Midbrain (tissue), 1 donor: ENCODE measurements around the gene SSH3.

Experiments used
- DNase-seq: peaks from one replicate; lab custom pipeline; 2025; lab: John Stamatoyannopoulos, UW

The SSH3 gene, protein sequence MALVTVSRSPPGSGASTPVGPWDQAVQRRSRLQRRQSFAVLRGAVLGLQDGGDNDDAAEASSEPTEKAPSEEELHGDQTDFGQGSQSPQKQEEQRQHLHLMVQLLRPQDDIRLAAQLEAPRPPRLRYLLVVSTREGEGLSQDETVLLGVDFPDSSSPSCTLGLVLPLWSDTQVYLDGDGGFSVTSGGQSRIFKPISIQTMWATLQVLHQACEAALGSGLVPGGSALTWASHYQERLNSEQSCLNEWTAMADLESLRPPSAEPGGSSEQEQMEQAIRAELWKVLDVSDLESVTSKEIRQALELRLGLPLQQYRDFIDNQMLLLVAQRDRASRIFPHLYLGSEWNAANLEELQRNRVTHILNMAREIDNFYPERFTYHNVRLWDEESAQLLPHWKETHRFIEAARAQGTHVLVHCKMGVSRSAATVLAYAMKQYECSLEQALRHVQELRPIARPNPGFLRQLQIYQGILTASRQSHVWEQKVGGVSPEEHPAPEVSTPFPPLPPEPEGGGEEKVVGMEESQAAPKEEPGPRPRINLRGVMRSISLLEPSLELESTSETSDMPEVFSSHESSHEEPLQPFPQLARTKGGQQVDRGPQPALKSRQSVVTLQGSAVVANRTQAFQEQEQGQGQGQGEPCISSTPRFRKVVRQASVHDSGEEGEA

DNA sequence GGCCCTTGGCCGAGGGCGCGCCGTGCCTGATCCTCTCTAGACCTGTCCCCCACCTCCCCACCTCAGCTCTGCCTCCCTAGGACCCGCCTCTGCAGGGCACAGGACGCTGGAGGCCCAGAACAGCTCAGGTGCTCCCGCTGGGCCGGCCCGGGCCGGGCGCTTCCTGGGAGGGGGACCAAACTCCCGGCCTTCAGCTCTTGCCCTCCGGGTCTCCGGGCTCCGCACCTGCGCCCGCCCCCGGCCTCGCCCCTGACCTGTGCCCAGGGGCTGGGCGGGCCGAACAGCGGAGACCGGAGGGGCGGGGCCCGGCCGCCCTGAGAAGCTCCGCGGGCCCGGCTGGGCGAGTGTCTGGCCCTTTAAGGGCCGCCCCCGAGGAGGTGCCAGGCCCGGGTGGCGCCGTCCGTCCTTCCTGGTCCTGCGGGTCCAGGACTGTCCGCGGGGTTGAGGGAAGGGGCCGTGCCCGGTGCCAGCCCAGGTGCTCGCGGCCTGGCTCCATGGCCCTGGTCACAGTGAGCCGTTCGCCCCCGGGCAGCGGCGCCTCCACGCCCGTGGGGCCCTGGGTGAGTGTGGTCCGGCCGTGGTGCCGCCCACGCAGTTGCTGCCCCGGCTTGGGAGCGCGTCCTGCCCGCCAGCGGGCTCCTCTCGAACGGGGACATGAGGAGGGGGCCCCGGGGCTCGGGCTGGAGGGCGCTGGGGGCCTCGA lies at the start of gene SSH3:
TSS of gene SSH3 (plus strand) at position 399 of the 703 bp plus-strand sequence. CDS start at position 495, 96 bp downstream.
- DNase-seq: peak; percentile 70

DNA sequence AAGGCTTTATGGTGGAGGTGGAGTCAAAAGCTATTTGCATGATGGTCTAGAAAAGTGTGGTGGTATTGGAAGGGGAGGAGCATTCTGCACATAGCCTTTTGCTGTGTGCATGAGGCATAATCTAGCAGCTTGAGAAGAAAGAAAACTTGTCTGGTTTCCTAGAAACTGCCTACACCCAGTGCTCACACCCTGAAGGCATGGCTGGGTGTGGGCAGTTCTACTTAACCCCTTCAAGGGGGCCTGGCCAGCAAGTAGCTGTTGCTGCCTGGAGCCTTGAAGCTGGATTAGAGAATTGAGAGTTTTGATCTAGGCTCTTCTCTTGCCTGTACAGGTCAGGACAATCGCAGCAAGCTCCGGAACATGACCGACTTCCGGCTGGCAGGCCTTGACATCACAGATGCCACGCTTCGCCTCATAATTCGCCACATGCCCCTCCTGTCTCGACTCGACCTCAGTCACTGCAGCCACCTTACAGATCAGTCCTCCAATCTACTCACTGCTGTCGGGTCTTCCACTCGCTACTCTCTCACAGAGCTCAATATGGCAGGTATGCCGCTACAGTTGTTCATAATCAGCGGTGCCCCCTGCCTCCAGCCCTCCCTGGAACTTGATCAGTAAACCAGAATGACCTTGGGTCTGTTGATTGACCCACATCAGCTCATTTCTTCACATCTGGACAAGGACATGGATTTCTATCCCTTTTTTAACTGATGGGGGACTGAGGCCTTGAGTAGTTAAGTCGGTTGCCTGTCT lies 49.3 kb upstream of the SSH3 start:
- DNase-seq: no peak

DNA sequence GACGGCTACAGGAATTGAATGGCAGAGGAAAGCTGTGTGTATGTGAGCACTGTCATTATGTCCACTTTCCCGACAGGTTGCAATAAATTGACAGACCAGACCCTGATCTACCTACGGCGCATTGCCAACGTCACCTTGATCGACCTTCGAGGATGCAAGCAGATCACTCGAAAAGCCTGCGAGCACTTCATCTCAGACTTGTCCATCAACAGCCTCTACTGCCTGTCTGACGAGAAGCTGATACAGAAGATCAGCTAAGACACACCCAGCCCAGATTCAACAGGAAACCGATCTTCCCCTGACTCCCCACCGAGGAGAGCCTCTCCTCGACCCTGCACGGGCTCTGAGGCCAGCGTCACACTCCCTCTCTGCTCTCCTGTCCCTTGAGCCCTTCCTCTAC lies 48.5 kb upstream of the SSH3 start:
- no peak for DNase-seq

DNA sequence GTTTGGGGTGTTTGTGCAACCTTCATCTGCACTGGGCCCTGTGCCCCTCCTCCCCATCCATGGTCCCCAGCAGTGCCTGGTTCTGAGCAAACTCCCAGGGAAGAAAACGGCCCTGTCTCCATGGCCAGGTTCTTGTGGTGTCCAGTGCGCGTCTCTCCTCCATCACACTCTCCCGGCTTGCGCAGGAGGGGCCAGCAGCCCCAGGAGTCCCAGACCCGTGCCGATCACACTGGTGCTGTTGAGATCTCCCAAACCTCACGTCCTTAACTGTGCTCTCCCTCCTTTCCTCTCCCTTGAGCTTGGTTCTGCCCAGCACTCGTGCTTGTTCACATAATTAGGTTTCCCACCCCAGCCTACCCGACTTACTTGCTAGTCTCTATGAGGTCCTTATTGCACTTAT lies 48.0 kb upstream of the SSH3 start:
- no peak for DNase-seq

DNA sequence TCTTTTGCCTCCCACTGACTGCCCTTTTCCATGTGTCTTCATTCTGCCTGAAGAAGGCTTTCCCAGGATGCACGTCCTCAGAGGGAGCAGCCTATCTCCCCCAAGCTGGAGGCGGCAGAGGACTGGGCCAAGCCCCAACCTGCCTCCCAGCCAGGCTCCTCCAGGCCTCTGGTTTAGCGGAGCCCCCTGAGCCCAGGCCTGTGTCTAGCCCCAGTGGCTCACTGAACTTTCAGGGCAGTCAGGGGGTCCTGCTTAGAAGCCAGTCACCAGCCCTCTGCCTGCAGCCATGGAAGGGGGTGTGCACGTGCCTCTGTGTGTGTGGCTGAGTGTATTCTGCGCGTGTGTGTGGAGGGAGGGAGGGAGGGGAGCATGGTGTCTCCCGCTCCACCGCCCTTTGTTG lies 47.5 kb upstream of the SSH3 start:
- no peak for DNase-seq

DNA sequence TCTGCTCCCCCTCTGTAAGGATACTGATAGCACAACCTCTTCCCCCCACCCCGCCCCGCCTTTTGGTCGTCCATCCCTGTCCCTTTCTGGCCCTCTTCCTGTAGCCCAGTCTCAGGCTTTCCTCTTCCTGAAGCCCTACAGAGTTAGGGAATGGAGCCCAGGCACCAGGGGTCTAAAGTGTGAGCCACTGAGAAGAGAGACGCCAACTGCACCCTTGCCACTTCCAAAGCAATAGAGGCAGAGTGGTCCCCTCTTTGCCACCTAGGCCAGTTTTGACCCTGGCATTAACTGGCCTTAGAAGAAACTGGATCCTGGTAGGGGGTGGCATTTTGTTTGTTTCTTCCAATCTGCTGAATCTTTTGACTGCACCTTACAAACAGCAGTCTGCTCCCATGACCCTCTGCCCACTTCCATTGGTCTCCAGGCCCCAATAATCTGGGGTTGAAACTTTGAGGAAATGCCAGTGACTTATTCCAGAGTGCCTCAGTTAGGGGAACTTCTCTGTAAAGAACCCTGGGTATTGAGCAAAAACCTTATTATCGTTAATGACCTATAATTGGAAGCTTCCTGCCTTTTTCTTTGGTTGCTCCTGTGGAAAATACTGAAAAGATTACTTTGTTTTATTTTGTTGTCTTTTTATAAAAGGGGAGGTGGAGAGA lies 46.7 kb upstream of the SSH3 start:
- no peak for DNase-seq

DNA sequence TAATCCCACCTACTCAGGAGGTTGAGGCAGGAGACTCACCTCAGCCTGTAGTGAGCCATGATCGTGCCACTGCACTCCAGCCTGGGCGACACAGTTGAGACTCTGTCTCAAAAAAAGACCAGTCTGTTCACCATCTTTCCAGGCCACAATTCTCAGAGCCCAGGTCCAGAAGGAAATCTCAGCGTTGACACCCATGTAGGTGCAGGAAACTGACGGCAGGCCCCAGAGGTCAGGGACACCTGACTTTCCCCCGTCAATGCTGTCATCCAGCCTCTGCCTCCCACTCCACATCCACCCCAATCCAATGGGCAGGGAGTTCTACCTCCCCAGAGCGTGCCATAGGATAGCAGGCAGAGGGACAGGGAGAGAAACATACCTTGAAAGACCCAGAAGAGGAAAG lies 42.9 kb upstream of the SSH3 start:
- DNase-seq: no peak

DNA sequence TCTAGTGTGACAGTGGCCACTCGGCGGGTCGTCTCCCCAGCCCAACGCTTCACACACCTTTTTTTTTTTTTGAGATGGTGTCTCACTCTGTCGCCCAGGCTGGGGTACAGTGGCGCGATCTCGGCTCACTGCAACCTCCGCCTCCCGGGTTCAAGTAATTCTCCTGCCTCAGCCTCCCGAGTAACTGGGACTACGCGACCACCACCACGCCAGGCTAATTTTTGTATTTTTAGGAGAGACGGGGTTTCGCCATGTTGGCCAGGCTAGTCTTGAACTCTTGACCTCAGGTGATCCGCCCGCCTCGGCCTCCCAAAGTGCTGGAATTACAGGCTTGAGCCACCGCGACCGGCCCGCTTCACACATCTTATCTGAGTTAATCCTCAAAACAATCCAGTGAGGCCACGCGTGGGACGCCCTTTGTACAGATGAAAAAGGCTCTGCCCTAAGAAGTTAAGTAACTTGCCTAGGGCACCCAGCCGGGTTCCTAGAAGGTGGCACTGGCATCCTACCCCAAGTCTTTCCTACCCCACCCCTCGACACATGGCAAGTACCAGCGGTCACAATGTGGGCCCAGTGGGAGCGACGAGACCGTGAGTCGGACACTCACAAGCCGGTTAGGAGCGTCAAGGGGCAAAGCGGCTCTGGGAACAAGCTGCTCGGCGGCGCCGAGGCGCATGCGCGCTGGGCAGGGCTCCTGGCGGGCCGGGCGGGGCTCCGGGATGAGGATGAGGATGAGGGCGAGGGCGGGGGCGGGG lies 42.3 kb upstream of the SSH3 start:
- DNase-seq: peak; percentile 53

DNA sequence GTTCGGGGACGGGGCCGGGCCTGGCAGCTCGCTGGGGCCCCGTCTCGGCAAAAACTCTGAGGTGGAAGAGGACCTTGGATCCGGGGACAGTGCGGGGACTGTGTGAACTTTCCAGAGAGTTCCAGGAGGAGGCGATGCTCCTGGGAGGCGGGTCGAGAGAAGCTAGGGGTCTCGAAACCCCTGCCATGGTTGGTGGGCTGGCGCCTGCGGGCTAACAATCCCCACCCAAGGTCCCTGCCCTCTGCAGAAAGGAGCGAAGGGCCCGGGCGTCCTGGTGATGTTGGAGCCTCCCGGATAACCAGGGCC lies 41.7 kb upstream of the SSH3 start:
- no peak for DNase-seq

DNA sequence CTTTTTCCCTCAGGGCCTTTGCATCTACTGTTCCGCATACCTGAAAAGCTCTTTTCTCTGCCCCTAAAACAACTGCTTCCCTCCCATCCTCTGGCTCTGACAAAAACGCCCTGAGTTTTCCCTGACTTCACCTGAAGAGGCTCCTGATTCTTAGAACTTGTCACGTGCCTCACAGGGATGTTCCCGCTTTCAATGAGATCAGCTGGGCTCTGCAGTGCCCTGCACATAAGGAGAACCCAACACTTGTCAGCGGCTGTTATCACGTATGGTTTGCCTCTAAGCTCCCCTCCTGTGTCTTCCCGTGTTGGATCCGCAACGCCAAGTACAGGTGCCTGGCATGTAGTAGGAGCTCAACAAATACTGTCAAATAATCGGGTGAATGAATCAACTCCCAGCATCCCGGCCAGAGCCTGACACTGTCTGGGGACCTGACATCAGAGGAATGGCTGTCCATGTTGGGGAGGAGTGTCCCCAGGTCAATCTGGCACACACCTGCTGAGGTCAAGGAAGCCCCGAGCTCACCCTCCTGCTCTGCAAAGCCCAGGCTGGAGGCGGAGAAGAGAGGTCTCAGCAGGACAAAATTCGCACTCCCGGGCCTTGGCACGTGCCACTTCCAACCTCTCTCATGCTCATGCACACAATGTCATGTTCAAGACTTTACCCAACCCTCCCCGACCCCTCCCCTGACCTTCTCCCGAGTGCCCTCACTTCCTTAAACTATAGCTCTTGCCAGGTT lies 41.2 kb upstream of the SSH3 start:
- no peak for DNase-seq

DNA sequence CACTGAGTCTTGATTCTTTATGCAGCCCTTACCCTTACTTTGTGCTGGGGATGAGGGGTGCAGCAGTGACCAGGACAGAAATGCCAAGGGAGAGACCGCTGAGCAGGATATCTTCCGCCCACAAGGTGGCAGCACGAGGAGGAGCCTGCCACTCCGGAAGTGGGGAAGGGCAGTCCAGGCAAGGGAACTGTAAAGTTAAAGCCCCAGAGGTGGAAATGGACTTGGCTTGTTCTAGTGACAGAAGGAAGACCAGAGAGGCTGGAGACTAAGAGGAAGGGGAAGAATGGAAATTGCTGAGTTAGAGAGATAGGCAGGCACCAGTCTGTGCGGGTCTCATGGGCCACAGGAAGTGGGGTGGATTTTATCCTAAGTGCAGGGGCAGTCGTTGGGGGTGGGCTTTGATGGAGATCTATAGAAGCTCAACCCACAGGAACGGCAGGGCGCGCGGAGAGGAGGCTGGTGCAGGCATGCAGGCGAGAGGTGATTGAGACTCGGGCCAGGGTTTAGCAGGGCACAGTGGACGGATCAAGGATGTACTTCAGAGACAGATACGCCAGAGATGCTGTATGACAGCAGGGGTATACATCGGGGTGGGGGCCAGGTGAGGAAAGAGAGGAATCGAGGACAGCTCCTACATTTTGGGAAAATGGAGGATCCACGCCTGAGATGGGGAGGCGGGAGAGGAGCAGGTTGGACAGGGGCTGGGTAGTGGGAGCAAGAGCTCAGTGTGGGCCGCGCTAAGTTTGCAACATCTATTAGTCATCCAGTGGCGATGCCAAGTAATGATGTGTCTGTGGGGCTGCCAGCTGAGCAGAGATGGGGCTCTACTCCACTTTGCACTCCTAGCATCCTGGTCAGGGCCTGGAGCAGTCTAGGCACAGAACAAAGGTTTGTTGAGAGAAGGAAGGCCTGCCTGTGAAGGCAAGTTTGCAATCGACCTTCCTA lies 40.3 kb upstream of the SSH3 start:
- peak; percentile 84 for DNase-seq

DNA sequence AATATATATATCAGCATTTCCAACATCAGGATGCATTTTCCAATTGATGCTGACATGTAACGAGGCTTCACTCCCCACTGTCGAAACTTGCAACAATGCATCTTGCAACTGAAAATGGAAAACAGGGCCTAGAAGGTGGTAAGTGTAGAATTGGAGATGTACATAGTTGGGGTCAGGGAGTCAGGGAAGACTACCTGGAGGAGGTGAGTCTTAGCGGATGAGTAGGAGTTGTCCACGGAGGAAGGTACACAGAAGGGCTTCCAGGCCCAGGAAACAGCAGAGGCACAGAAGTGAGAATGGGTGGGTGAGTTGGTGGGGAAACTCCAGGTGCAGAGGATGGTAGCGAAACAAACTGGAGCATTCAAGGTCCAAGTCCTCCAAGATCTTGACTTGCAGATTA lies 39.1 kb upstream of the SSH3 start:
- no peak for DNase-seq

DNA sequence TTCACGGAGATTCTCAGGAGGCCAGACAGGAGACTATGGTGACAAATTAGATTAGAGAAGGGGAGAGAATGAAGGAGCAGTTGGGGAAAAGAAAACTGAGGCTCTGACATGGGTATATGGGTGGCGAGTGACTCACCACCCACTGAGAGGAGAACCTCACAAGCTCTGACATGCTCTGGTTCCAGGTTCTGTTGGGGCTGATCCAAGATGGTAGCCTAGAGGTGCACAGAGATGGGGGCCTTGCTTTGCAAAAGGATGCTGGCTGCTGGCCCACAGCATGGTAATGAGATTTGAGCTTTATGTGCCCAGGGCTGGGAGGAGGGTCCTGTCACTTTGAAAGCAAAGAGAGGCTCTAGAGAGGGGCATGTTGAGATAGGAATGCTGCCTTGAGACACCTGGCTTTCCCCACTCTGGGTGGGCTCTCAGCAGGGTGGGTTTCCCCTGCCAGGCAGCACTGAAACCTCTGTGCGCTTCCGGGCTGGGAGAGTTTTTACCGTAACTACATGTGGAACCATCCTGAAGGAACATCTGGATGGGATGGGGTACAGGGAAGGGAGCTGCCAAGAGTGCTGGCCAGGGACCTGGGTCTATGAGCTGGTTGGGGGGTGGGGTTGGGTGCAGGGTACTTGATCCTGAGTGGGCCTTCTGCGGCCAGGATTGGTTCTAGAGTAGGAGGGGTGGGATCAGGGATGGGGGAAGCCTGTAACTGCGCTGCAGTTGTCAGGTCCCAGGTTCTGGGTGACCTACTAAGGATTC lies 38.3 kb upstream of the SSH3 start:
- DNase-seq: no peak

DNA sequence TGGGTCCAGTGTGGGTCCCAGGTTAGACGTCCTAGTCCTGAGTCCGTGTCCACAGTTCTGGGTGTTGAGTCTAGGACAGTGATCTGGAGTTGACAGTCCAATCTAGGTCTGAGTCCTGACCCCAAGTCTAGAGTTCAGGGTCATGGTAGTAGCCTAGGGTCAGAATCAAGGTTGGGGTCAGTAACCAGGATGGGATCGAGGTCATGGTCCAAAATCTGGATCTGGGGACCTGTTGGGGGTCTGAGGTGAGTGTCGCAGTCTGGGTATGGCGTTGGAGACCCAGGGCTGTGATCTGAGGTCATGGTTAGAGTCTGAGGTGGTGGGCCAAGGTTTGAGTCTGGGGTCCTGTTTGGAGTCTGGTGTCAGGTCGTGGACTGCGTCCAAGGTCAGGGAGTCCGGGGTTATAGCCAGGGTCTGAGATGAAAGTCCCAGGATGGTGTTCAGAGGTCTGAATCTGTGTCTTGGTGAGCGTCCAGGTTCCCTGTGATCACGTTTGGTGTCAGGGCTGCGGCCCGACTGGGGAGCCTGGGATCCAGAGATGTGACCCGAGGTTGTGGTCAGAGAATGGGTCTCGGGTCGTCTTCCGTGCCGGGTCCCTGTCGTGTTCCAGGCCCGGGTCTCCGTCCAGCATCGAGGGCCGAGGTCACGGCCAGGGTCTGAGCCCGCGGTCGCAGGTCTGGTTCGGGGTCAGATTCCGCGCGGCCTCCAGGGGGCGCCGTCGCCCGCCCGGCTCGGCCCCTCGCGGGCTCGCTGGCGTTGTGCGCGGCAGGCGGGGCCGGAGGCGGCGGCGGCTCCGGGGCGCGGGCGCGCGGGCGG lies 37.5 kb upstream of the SSH3 start:
- peak; percentile 70 for DNase-seq

DNA sequence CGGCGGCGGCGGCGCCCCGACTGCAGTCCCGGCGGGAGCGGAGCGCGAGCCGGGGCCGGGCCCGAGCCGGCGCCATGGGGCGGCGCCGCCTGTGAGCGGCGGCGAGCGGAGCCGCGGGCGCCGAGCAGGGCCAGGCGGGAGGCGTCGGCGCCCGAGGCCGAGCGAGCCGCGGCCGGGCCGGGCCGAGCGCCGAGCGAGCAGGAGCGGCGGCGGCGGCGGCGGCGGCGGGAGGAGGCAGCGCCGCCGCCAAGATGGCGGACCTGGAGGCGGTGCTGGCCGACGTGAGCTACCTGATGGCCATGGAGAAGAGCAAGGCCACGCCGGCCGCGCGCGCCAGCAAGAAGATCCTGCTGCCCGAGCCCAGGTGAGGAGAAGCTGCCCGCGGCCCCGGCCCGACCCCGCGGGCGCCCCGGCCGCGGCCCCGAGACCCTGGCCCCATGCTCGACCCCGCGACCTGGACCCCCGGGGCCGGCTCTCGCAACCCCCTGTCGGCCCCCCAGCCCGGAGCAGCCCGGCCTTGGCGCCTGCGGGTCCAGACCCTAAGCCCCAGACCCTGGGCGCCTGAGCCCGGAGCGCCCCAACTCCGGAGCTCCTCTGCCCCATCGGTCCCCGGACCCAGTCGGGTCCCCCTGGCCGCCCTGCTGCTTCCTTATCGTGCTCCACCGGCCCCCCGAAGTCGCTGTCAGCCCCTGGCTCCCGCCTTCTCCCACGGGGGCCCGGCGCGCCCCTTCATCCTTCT lies 36.7 kb upstream of the SSH3 start, which contains the start of gene GRK2:
TSS of gene GRK2 (plus strand) at position 25 of the 739 bp plus-strand sequence. CDS start at position 252, 227 bp downstream.
- DNase-seq: peak; percentile 30

DNA sequence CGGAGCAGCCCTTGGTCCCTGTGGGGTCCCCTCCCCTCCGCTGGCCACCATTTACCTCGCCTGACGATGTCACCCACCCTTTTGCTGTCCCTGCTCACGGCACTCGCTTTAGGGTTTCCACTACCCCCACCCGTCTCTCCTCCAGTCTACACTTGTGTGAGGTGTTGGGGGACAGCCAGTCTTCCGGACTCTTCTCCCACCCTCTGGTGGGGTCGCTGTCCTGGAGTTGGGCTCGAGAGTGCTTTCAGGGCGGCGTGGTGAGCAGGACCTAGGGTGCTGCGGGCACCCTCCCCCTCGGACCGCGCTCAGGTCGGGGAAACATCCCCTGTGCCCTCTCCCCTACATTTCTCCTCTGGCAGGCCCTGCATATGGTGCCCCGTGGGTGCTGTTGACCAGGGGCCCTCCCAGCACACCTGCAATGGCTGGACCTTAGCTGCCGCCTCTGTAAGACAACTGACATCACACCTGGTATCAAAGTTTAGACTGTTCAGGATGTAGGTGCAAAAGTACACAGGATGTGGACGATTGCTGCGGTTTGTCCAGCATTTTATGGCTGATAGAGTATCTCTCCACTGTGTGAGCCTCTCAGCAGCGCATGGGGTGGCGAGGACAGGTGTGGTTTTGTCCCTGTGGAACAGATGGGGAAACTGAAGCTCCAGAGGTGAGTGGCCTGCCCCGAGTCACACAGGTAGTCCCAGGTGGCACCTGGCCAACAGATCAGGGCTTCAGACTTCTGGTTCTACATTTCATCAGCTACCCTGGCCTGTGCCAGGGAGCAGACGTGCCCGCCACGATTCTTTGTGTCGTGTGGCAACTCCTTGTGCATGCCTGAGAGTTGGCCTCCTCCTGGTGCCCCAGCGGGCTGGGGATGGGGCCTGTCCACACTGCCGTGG lies 35.9 kb upstream of the SSH3 start:
- no peak for DNase-seq
